Measurements from ENCODE around the gene RPL10. TPM values are rescaled to one million over a fixed set of nuclear protein-coding genes. Genes with fewer than 3 reads are reported as not detected.

Gene RPL10
- total and polyA plus RNA-seq, 2 of the 13 experiments (the other 11 are each of a cell fraction or from before 2014, with no cell fraction given) = 2,381 to 4,713 TPM

DNA sequence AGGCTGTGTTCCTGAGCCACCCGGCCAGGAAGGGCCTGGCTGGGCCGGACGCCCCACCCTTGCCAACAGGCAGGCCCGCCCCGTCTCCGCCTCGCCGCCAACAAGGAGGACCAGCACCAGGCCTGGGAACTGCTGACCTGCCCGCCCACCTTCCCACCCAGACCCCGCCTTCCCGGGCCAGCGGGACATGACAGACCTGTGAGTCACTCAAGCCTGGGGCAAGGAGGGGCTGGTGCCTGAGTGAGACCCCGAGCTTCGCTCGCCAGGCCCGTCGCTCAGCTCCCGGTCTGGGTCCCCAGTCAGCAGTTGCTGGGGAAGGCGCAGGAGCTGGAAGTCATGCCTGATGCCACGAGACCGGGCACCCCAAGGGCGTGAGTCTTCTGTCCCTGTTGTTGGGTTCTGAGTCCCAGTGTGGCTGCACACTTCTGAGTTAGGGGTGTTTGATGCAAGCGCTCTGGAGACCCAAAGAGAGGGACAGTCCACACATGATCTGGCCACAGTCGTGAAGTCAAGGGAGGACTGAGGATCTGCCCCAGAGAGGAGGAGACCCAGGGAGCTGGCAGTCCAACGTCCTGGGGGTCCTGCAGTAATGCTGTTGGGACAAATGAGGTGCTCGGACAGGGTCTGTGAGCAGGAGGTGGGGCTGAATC lies 11.2 kb downstream of the RPL10 start, which contains the start of gene DNASE1L1 (continued):
- TF ChIP-seq RBFOX2 (IDR thresholded peaks at IDR 0.05; ENCODE audit: low read depth, low read length) = peak; percentile 55
- TF ChIP-seq GLI4 (CRISPR knock-in tag; IDR thresholded peaks at IDR 0.05; ENCODE audit: borderline replicate concordance) = no peak
- TF ChIP-seq SOX13 (IDR thresholded peaks at IDR 0.05) = no peak
- 0 out of 4 replicates have a peak, but pooled peaks of 1 of the 2 experiments have one; percentile 11 for TF ChIP-seq SOX13 (CRISPR knock-in tag; conservative IDR thresholded peaks at IDR 0.05 in 1 of 2, IDR thresholded peaks at IDR 0.05 in 1 of 2)
- no peak for TF ChIP-seq IRX3 (CRISPR knock-in tag; IDR thresholded peaks at IDR 0.05; ENCODE audit: borderline replicate concordance, low read depth)
- no peak for TF ChIP-seq HMG20A (CRISPR knock-in tag; IDR thresholded peaks at IDR 0.05; ENCODE audit: borderline replicate concordance)
- TF ChIP-seq, protein P1, sequence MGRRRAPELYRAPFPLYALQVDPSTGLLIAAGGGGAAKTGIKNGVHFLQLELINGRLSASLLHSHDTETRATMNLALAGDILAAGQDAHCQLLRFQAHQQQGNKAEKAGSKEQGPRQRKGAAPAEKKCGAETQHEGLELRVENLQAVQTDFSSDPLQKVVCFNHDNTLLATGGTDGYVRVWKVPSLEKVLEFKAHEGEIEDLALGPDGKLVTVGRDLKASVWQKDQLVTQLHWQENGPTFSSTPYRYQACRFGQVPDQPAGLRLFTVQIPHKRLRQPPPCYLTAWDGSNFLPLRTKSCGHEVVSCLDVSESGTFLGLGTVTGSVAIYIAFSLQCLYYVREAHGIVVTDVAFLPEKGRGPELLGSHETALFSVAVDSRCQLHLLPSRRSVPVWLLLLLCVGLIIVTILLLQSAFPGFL (CRISPR knock-in tag; IDR thresholded peaks at IDR 0.05) = no peak
- peak; percentile 46; the same call in 1 of the 2 replicates for TF ChIP-seq TAF1 (CRISPR knock-in tag; IDR thresholded peaks at IDR 0.05)
- TF ChIP-seq ZNF337 (CRISPR knock-in tag; IDR thresholded peaks at IDR 0.05; ENCODE audit: borderline replicate concordance, low read depth) = no peak
- no peak for TF ChIP-seq ZFP82 (CRISPR knock-in tag; IDR thresholded peaks at IDR 0.05; ENCODE audit: borderline replicate concordance)
- TF ChIP-seq KDM1A (CRISPR knock-in tag; IDR thresholded peaks at IDR 0.05) = no peak
- TF ChIP-seq, protein P2, sequence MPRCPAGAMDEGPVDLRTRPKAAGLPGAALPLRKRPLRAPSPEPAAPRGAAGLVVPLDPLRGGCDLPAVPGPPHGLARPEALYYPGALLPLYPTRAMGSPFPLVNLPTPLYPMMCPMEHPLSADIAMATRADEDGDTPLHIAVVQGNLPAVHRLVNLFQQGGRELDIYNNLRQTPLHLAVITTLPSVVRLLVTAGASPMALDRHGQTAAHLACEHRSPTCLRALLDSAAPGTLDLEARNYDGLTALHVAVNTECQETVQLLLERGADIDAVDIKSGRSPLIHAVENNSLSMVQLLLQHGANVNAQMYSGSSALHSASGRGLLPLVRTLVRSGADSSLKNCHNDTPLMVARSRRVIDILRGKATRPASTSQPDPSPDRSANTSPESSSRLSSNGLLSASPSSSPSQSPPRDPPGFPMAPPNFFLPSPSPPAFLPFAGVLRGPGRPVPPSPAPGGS (CRISPR knock-in tag; IDR thresholded peaks at IDR 0.05) = no peak
- TF ChIP-seq AKAP8 (CRISPR knock-in tag; IDR thresholded peaks at IDR 0.05) = no peak
- TF ChIP-seq, protein P3, sequence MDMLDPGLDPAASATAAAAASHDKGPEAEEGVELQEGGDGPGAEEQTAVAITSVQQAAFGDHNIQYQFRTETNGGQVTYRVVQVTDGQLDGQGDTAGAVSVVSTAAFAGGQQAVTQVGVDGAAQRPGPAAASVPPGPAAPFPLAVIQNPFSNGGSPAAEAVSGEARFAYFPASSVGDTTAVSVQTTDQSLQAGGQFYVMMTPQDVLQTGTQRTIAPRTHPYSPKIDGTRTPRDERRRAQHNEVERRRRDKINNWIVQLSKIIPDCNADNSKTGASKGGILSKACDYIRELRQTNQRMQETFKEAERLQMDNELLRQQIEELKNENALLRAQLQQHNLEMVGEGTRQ (IDR thresholded peaks at IDR 0.05; ENCODE audit: low read depth, low read length) = no peak
- TF ChIP-seq, protein P3 (CRISPR knock-in tag; IDR thresholded peaks at IDR 0.05; ENCODE audit: borderline replicate concordance) = no peak
- peak; percentile 23; the same call in 1 of the 2 replicates for TF ChIP-seq ZNF121 (CRISPR knock-in tag; IDR thresholded peaks at IDR 0.05)
- TF ChIP-seq RFXAP (CRISPR knock-in tag; IDR thresholded peaks at IDR 0.05; ENCODE audit: borderline replicate concordance) = no peak
- TF ChIP-seq RBAK (CRISPR knock-in tag; IDR thresholded peaks at IDR 0.05) = no peak
- TF ChIP-seq ZNF768 (CRISPR knock-in tag; IDR thresholded peaks at IDR 0.05) = no peak
- no peak for TF ChIP-seq ZNF674 (CRISPR knock-in tag; IDR thresholded peaks at IDR 0.05; ENCODE audit: low read depth)
- TF ChIP-seq ZNF891 (CRISPR knock-in tag; IDR thresholded peaks at IDR 0.05) = no peak
- TF ChIP-seq ZSCAN22 (CRISPR knock-in tag; IDR thresholded peaks at IDR 0.05) = no peak
- TF ChIP-seq KLF16 (CRISPR knock-in tag; IDR thresholded peaks at IDR 0.05) = 0 out of 4 replicates have a peak, but pooled peaks of 1 of the 2 experiments have one; percentile 22
- no peak for TF ChIP-seq MXD4 (CRISPR knock-in tag; IDR thresholded peaks at IDR 0.05)
- TF ChIP-seq POLR2AphosphoS5 (IDR thresholded peaks at IDR 0.05; ENCODE audit: low read depth, low read length) = no peak
- TF ChIP-seq RXRA (CRISPR knock-in tag; IDR thresholded peaks at IDR 0.05) = peak; percentile 10; the same call in 1 of the 2 replicates
- TF ChIP-seq FOXM1 (CRISPR knock-in tag; IDR thresholded peaks at IDR 0.05) = no peak

Measured in HepG2 (cell line).